A549 (cell line): ENCODE results near the gene BMP10.

ENCODE experiments used
- CHD4 ChIP-seq: fragments of 200-600 bp; sonication (generic); IDR thresholded peaks from 2 replicates; pipeline ENCODE4 v1.6.1; 2016; ENCODE audit warnings: antibody characterized with exemption, mild to moderate bottlenecking, borderline replicate concordance
- EP300 ChIP-seq, 2 experiments: fragments of >200 bp; sonication (Bioruptor Twin); formaldehyde crosslinking; IDR thresholded peaks; 2 replicates in 1 of 2; 3 replicates in 1 of 2; pipeline ENCODE4 v1.6.1; 2016 to 2017
- JUNB ChIP-seq: fragments of >200 bp; sonication (Bioruptor Twin); formaldehyde crosslinking; IDR thresholded peaks from 2 replicates; pipeline ENCODE4 v1.6.1; 2016
- MAZ ChIP-seq: fragments of 150-350 bp; IDR thresholded peaks from 2 replicates; pipeline ENCODE4 v1.6.1; 2014; ENCODE audit warnings: antibody characterized with exemption, low read depth, low read length, borderline replicate concordance
- NR3C1 ChIP-seq: fragments of >200 bp; sonication (Bioruptor Twin); formaldehyde crosslinking; IDR thresholded peaks from 3 replicates; pipeline ENCODE4 v1.6.1; 2017
- POLR2A ChIP-seq: IDR thresholded peaks from 2 replicates; pipeline ENCODE4 v1.6.1; 2012; ENCODE audit warnings: mild to moderate bottlenecking, low read length
- RAD21 ChIP-seq, 2 experiments: fragments of >200 bp in 1 of 2; sonication (Bioruptor Twin) in 1 of 2; formaldehyde crosslinking in 1 of 2; IDR thresholded peaks in 1 of 2; conservative IDR thresholded peaks in 1 of 2; 2 replicates in 1 of 2; 3 replicates in 1 of 2; pipeline ENCODE4 v1.6.1; 2012 to 2018; ENCODE audit warnings: inconsistent platforms in 1 of 2
- RARB ChIP-seq: fragments of 250-450 bp; sonication (Bioruptor Pico); IDR thresholded peaks from 2 replicates; pipeline ENCODE4 v1.8.0; 2021; ENCODE audit warnings: mild to moderate bottlenecking, moderate library complexity
- TFCP2L1 ChIP-seq: fragments of 250-450 bp; sonication (Bioruptor Pico); IDR thresholded peaks from 2 replicates; pipeline ENCODE4 v1.5.0; 2021; ENCODE audit warnings: mild to moderate bottlenecking
- ZC3H11A ChIP-seq: fragments of 450-650 bp; IDR thresholded peaks from 2 replicates; pipeline ENCODE4 v1.6.1; 2014; ENCODE audit warnings: antibody characterized with exemption, mild to moderate bottlenecking
- TF ChIP-seq, protein P1 (sequence below): fragments of >200 bp; sonication (Bioruptor Twin); formaldehyde crosslinking; IDR thresholded peaks from 3 replicates; pipeline ENCODE4 v1.5.1; 2016
- TF ChIP-seq, protein P2 (sequence below): fragments of 450-650 bp; IDR thresholded peaks from 2 replicates; pipeline ENCODE4 v1.6.1; 2014; ENCODE audit warnings: antibody characterized with exemption
- TF ChIP-seq, protein P3 (sequence below): fragments of 250-450 bp; sonication (Bioruptor Pico); IDR thresholded peaks from 2 replicates; pipeline ENCODE4 v1.5.0; 2021; ENCODE audit warnings: mild to moderate bottlenecking, moderate library complexity, borderline replicate concordance
- TF ChIP-seq, protein P4 (sequence below): fragments of 150-350 bp; IDR thresholded peaks from 2 replicates; pipeline ENCODE4 v1.6.1; 2014; ENCODE audit warnings: low read depth, mild to moderate bottlenecking, low read length

DNA sequence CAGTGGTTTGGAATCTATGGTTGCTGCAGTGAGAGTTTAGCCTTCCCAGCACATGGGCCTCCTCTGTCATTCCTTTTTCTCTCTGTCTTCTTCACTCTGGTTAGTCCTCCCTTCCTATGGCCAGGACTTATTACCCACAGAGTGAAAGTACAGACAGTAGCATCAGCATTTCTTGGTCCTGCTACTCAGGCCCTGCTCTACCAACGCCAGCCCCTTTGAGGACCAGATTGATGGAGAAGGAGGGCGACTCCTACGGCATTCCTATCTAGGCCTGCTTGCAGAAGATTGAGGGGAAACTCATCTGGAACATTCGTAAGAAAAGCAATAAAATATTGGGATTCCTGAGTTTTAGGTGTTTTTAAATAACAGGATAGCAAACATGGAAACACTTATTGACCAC is 43.5 kb downstream of the BMP10 start:
- no peak for TF ChIP-seq ZC3H11A
- TF ChIP-seq EP300 (IDR thresholded peaks at IDR 0.05) = no peak
- TF ChIP-seq POLR2A = no peak
- no peak for TF ChIP-seq RAD21 (conservative IDR thresholded peaks at IDR 0.05 in 1 of 2, IDR thresholded peaks at IDR 0.05 in 1 of 2)
- TF ChIP-seq, protein P1, sequence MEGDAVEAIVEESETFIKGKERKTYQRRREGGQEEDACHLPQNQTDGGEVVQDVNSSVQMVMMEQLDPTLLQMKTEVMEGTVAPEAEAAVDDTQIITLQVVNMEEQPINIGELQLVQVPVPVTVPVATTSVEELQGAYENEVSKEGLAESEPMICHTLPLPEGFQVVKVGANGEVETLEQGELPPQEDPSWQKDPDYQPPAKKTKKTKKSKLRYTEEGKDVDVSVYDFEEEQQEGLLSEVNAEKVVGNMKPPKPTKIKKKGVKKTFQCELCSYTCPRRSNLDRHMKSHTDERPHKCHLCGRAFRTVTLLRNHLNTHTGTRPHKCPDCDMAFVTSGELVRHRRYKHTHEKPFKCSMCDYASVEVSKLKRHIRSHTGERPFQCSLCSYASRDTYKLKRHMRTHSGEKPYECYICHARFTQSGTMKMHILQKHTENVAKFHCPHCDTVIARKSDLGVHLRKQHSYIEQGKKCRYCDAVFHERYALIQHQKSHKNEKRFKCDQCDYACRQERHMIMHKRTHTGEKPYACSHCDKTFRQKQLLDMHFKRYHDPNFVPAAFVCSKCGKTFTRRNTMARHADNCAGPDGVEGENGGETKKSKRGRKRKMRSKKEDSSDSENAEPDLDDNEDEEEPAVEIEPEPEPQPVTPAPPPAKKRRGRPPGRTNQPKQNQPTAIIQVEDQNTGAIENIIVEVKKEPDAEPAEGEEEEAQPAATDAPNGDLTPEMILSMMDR = no peak
- TF ChIP-seq, protein P2, sequence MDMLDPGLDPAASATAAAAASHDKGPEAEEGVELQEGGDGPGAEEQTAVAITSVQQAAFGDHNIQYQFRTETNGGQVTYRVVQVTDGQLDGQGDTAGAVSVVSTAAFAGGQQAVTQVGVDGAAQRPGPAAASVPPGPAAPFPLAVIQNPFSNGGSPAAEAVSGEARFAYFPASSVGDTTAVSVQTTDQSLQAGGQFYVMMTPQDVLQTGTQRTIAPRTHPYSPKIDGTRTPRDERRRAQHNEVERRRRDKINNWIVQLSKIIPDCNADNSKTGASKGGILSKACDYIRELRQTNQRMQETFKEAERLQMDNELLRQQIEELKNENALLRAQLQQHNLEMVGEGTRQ = no peak
- no peak for TF ChIP-seq CHD4
- no peak for TF ChIP-seq JUNB
- TF ChIP-seq MAZ = no peak
- no peak for TF ChIP-seq RARB (CRISPR knock-in tag)
- TF ChIP-seq, protein P3, sequence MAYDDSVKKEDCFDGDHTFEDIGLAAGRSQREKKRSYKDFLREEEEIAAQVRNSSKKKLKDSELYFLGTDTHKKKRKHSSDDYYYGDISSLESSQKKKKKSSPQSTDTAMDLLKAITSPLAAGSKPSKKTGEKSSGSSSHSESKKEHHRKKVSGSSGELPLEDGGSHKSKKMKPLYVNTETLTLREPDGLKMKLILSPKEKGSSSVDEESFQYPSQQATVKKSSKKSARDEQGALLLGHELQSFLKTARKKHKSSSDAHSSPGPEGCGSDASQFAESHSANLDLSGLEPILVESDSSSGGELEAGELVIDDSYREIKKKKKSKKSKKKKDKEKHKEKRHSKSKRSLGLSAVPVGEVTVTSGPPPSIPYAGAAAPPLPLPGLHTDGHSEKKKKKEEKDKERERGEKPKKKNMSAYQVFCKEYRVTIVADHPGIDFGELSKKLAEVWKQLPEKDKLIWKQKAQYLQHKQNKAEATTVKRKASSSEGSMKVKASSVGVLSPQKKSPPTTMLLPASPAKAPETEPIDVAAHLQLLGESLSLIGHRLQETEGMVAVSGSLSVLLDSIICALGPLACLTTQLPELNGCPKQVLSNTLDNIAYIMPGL = no peak
- no peak for TF ChIP-seq TFCP2L1 (CRISPR knock-in tag)
- no peak for TF ChIP-seq NR3C1
- TF ChIP-seq, protein P4, sequence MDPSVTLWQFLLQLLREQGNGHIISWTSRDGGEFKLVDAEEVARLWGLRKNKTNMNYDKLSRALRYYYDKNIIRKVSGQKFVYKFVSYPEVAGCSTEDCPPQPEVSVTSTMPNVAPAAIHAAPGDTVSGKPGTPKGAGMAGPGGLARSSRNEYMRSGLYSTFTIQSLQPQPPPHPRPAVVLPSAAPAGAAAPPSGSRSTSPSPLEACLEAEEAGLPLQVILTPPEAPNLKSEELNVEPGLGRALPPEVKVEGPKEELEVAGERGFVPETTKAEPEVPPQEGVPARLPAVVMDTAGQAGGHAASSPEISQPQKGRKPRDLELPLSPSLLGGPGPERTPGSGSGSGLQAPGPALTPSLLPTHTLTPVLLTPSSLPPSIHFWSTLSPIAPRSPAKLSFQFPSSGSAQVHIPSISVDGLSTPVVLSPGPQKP = no peak
